Measurements from ENCODE around the gene TMPRSS3.

TMPRSS3 gene

GRCh38 chr21:42351626-42352440, 44.0 kb downstream of the TMPRSS3 start:
- H3K4me1 Mint-ChIP-seq (ENCODE audit: low read depth in 2 of 2) = no peaks in the 10 kb centered on the region
- H3K9me3 Mint-ChIP-seq = peaks cover 0 to 4% of the 10 kb centered on the region in 2 donors
- peak overlapping the region in 1 of 2 donors; percentile 39 for H3K27ac Mint-ChIP-seq
- peaks cover 5 to 28% of the 10 kb centered on the region in 2 donors for H3K27me3 Mint-ChIP-seq
- no peak for DNase-seq
- ATAC-seq (replicated peaks) = no peak
- no peak overlapping the region for H3K4me3 Mint-ChIP-seq
- H3K36me3 Mint-ChIP-seq (ENCODE audit: insufficient read depth) = peaks cover 2% of the 10 kb centered on the region

GRCh38 chr21:42350927-42351426, 44.9 kb downstream of the TMPRSS3 start, which contains the start of gene TFF2:
Gene TFF2, minus strand, starts transcription at chr21:42350994. Its CDS starts 37 bp downstream, at chr21:42350957.
- Mint-ChIP-seq H3K27ac (peak within 1 kb of the TSS in 1 of 2 donors; percentile 39), H3K4me1 (ENCODE audit: low read depth in 2 of 2) (no peaks in the 10 kb centered on the region), H3K27me3 (peaks cover 5 to 24% of the 10 kb centered on the region in 2 donors), H3K4me3 (no peak within 1 kb of the TSS), H3K36me3 (ENCODE audit: insufficient read depth) (peaks cover 2% of the 10 kb centered on the region), H3K9me3 (peaks cover 0 to 4% of the 10 kb centered on the region in 2 donors)
- ATAC-seq (replicated peaks) (no peak), DNase-seq (no peak)

DNA sequence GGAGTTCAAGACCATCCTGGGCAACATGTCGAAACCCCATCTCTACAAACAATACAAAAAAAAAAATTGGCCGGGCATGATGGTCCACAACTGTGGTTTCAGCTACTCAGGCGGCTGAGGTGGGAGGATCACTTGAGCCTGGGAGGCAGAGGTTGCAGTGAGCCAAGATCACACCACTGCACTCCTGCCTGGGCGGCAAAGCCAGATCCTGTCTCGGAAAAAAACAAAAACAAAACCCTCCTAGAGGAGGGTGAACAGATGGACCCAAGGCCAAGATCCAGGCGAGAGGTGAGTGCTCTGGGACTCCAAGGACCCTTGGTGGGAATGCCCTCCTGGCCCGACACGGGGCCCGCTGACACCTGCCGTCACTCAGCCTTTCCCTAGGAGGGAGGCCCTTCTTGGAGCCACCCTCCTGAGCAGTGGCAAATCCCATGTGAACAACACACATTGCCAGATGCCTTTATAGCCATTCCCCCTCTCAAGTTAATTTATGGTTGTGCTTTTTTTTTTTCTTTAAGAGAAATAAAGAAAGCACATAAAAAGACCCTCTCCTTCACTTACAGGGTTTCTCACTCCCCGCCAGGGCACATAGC, 45.4 kb downstream of the TMPRSS3 start:
- H3K27ac Mint-ChIP-seq = no peak overlapping the region
- H3K4me1 Mint-ChIP-seq (ENCODE audit: low read depth in 2 of 2) = no peaks in the 10 kb centered on the region
- peaks cover 2% of the 10 kb centered on the region for H3K36me3 Mint-ChIP-seq (ENCODE audit: insufficient read depth)
- ATAC-seq (replicated peaks) = no peak
- H3K9me3 Mint-ChIP-seq = peaks cover 0 to 4% of the 10 kb centered on the region in 2 donors
- no peak for DNase-seq
- H3K27me3 Mint-ChIP-seq = peaks cover 5 to 24% of the 10 kb centered on the region in 2 donors
- H3K4me3 Mint-ChIP-seq = no peak overlapping the region

- Mint-ChIP-seq H3K27me3 (peaks cover 0 to 23% of the 10 kb centered on the region in 2 donors), H3K9me3 (peaks cover 0 to 4% of the 10 kb centered on the region in 2 donors), H3K4me1 (ENCODE audit: low read depth in 2 of 2) (no peaks in the 10 kb centered on the region), H3K27ac (no peak overlapping the region), H3K36me3 (ENCODE audit: insufficient read depth) (peaks cover 2% of the 10 kb centered on the region), H3K4me3 (no peak overlapping the region)
- ATAC-seq (replicated peaks) = no peak
- DNase-seq = no peak
Measured at GRCh38 chr21:42349420-42350317, 46.2 kb downstream of the TMPRSS3 start.

GRCh38 chr21:42348762-42349161, 47.1 kb downstream of the TMPRSS3 start:
- Mint-ChIP-seq H3K9me3 (no peaks in the 10 kb centered on the region), H3K4me3 (no peak overlapping the region), H3K4me1 (ENCODE audit: low read depth in 2 of 2) (no peaks in the 10 kb centered on the region), H3K36me3 (ENCODE audit: insufficient read depth) (peaks cover 2% of the 10 kb centered on the region), H3K27ac (no peak overlapping the region), H3K27me3 (peaks cover 0 to 17% of the 10 kb centered on the region in 2 donors)
- no peak for ATAC-seq (replicated peaks)
- DNase-seq = no peak

DNA sequence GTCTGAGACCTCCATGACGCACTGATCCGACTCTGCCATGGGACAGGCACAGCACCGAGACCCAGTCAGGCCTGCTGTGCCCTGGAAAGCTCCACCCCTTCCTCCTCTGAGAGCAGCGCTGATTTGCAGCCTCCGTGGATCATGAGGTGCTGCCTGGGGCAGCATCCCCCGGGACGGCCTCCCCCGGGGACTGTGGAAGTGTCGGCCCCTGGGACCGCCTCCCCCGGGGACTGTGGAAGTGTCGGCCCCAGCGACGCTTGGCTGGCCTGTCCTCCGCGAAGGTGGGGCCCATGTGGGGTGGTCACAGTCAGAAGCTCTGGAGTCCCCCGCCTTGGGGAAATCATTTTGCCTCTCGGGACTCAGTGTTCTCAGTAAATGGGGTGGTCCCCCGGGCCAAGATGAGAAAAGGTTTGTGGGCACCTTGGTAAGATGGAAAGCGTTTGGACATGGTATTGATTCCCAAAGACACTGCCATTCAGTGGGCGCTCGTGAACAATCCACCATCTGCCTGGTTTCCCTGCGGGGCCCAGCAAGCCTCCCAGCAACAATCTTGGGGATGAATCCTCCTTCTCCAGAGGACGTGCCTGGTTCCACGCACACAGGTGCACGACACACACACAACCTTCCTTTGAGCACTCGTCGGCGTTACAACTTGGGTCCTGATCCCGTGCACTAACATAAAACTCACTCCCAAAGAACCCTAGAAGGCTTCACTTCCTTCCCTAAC, 48.1 kb downstream of the TMPRSS3 start:
- H3K4me3 Mint-ChIP-seq = no peak overlapping the region
- DNase-seq (no peak), ATAC-seq (replicated peaks) (no peak)
- H3K36me3 Mint-ChIP-seq (ENCODE audit: insufficient read depth) = peaks cover 2% of the 10 kb centered on the region
- H3K27ac Mint-ChIP-seq = no peak overlapping the region
- H3K27me3 Mint-ChIP-seq = peaks cover 0 to 7% of the 10 kb centered on the region in 2 donors
- peaks cover 0 to 2% of the 10 kb centered on the region in 2 donors for H3K4me1 Mint-ChIP-seq (ENCODE audit: low read depth in 2 of 2)
- H3K9me3 Mint-ChIP-seq = no peaks in the 10 kb centered on the region

GRCh38 chr21:42346866-42347600, 48.8 kb downstream of the TMPRSS3 start:
- Mint-ChIP-seq H3K36me3 (ENCODE audit: insufficient read depth) (peaks cover 2% of the 10 kb centered on the region), H3K4me1 (ENCODE audit: low read depth in 2 of 2) (peaks cover 0 to 2% of the 10 kb centered on the region in 2 donors), H3K27ac (no peak overlapping the region), H3K27me3 (no peaks in the 10 kb centered on the region), H3K4me3 (no peak overlapping the region), H3K9me3 (no peaks in the 10 kb centered on the region)
- ATAC-seq (replicated peaks) (no peak), DNase-seq (no peak)

DNA sequence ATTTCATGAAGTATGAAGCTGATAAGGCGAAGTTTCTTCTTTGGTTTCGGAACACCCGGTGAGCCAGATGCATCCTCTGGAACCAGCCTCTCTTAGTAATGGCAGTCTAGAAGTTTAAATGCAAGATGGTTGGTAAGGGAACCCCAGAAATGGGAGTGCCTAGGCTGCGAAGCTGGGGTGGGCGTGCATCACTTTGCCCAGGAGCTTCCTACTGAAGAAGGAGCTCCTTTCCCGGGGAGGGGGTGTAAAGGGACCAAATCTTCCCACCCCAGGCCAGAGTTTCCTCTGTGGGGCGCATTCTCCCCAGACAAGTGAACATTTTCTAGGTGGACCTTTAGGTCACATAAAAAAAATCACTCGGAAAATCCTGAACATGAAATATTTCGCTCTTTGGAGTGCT, 49.4 kb downstream of the TMPRSS3 start:
- Mint-ChIP-seq H3K9me3 (no peaks in the 10 kb centered on the region), H3K36me3 (ENCODE audit: insufficient read depth) (peaks cover 2% of the 10 kb centered on the region), H3K27me3 (no peaks in the 10 kb centered on the region), H3K27ac (no peak overlapping the region), H3K4me3 (no peak overlapping the region), H3K4me1 (ENCODE audit: low read depth in 2 of 2) (peaks cover 0 to 2% of the 10 kb centered on the region in 2 donors)
- DNase-seq (no peak), ATAC-seq (replicated peaks) (no peak)

- DNase-seq (no peak), ATAC-seq (replicated peaks) (no peak)
- H3K27me3 Mint-ChIP-seq = no peaks in the 10 kb centered on the region
- H3K36me3 Mint-ChIP-seq (ENCODE audit: insufficient read depth) = no peaks in the 10 kb centered on the region
- peaks cover 0 to 2% of the 10 kb centered on the region in 2 donors for H3K4me1 Mint-ChIP-seq (ENCODE audit: low read depth in 2 of 2)
- H3K27ac Mint-ChIP-seq = no peak overlapping the region
- no peaks in the 10 kb centered on the region for H3K9me3 Mint-ChIP-seq
- H3K4me3 Mint-ChIP-seq = no peak overlapping the region
Measured at GRCh38 chr21:42344631-42345030, 51.2 kb downstream of the TMPRSS3 start.

GRCh38 chr21:42343963-42344510, 51.8 kb downstream of the TMPRSS3 start:
- H3K27ac Mint-ChIP-seq = no peak overlapping the region

GRCh38 chr21:42343556-42343955, 52.3 kb downstream of the TMPRSS3 start:
- no peak for ATAC-seq (replicated peaks)
- Mint-ChIP-seq H3K4me1 (ENCODE audit: low read depth in 2 of 2) (peaks cover 1 to 2% of the 10 kb centered on the region in 2 donors), H3K4me3 (no peak overlapping the region), H3K27ac (no peak overlapping the region), H3K36me3 (ENCODE audit: insufficient read depth) (no peaks in the 10 kb centered on the region), H3K27me3 (no peaks in the 10 kb centered on the region), H3K9me3 (no peaks in the 10 kb centered on the region)
- DNase-seq = no peak

More at GRCh38 chr21:42343963-42344510, 51.8 kb downstream of the TMPRSS3 start:
- Mint-ChIP-seq H3K36me3 (ENCODE audit: insufficient read depth) (no peaks in the 10 kb centered on the region), H3K27me3 (no peaks in the 10 kb centered on the region), H3K9me3 (no peaks in the 10 kb centered on the region), H3K4me1 (ENCODE audit: low read depth in 2 of 2) (peaks cover 0 to 2% of the 10 kb centered on the region in 2 donors), H3K4me3 (no peak overlapping the region)
- no peak for ATAC-seq (replicated peaks)
- DNase-seq = no peak

DNA sequence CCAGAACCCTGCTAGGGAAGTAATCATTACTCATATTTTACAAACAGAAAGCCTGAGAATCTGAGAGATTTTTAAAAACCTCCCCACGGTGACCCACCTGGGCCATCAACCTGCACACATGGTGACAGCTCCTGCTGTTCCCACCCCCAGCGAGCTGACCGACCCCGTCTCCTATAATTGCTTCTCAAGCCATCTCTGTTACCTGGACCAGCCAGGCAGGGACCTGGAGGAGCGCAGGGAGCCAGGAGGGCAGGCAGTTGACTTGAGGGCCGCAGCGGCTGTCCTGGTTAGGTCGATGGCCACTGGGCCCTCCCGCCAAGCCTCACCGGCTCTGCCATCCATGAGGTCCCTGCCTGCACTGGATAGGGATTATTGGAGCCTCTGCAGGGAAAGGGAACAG, 52.8 kb downstream of the TMPRSS3 start:
- H3K36me3 Mint-ChIP-seq (ENCODE audit: insufficient read depth) = no peaks in the 10 kb centered on the region
- H3K9me3 Mint-ChIP-seq = no peaks in the 10 kb centered on the region
- H3K27me3 Mint-ChIP-seq = peaks cover 0 to under 1% of the 10 kb centered on the region in 2 donors
- DNase-seq (no peak), ATAC-seq (replicated peaks) (no peak)
- peaks cover 2 to 6% of the 10 kb centered on the region in 2 donors for H3K4me1 Mint-ChIP-seq (ENCODE audit: low read depth in 2 of 2)
- no peak overlapping the region for H3K27ac Mint-ChIP-seq
- no peak overlapping the region for H3K4me3 Mint-ChIP-seq
